OCI-LY7 (cell line): ENCODE results near the gene CASK.
"Not testable (repeated sequence)": the region's sequence is repeated elsewhere in the genome, so short reads cannot be mapped to it uniquely, and the experiment has no call there.

Experiments used
- CTCF ChIP-seq: fragments of 200-600 bp; sonication (generic); conservative IDR thresholded peaks from 2 replicates; pipeline ENCODE4 v1.5.1; 2014; ENCODE audit warnings: mild to moderate bottlenecking, antibody characterized with exemption, low read length, moderate library complexity, mixed read lengths
- EZH2phosphoT487 ChIP-seq: fragments of 200-600 bp; sonication (generic); IDR thresholded peaks from 2 replicates; pipeline ENCODE4 v1.6.1; 2018; ENCODE audit warnings: low read depth, borderline replicate concordance, mild to moderate bottlenecking, mixed run types, antibody characterized with exemption, low read length, moderate library complexity, mixed read lengths

- TF ChIP-seq CTCF, EZH2phosphoT487: not testable (repeated sequence)
Measured at GRCh38 chrX:41719610-41720009, 203.7 kb downstream of the CASK start.
